Measurements from ENCODE around the gene CCR6. TPM values are rescaled to one million over a fixed set of nuclear protein-coding genes. Genes with fewer than 3 reads are reported as not detected.

The CCR6 gene
- total RNA-seq, 4 donors from 2014 or later: 0.98 to 2.4 (median 1.2) TPM

DNA sequence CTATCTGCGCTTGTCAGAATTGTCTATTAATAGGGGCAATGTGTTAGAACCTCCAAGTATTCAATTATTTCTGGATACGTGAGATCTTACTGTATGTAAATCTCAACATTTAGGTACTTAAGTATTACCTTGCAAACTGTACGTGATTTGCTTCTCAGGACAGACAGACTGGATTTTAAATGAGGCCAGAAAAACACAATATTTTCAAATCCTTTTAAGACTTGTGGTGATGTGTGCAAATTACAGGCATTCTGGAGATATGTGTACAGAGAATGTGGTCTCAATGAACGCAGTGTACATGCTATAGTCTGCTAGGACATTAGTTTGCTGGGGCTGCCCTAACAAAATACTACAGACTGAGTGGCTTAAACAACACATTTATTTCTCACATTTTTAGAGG is 16.9 kb downstream of the CCR6 start:
- H3K4me3 ChIP-seq: no peak overlapping the region
- 92% methylated on average over 4 of the region's 4 CpGs for WGBS
- H3K36me3 ChIP-seq: no peaks in the 10 kb centered on the region
- no peak overlapping the region for H3K27ac ChIP-seq
- H3K27me3 ChIP-seq: peaks cover 18% of the 10 kb centered on the region
- DNase-seq (ENCODE audit: low spot score in 2 of 2): no peak
- H3K9me3 ChIP-seq: no peaks in the 10 kb centered on the region
- TF ChIP-seq POLR2A (IDR thresholded peaks at IDR 0.05) (no peak), EP300 (IDR thresholded peaks at IDR 0.05) (no peak), POLR2AphosphoS5 (IDR thresholded peaks at IDR 0.05) (no peak)
- TF ChIP-seq, protein P1, sequence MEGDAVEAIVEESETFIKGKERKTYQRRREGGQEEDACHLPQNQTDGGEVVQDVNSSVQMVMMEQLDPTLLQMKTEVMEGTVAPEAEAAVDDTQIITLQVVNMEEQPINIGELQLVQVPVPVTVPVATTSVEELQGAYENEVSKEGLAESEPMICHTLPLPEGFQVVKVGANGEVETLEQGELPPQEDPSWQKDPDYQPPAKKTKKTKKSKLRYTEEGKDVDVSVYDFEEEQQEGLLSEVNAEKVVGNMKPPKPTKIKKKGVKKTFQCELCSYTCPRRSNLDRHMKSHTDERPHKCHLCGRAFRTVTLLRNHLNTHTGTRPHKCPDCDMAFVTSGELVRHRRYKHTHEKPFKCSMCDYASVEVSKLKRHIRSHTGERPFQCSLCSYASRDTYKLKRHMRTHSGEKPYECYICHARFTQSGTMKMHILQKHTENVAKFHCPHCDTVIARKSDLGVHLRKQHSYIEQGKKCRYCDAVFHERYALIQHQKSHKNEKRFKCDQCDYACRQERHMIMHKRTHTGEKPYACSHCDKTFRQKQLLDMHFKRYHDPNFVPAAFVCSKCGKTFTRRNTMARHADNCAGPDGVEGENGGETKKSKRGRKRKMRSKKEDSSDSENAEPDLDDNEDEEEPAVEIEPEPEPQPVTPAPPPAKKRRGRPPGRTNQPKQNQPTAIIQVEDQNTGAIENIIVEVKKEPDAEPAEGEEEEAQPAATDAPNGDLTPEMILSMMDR (IDR thresholded peaks at IDR 0.05): no peak
- H3K4me1 ChIP-seq: no peaks in the 10 kb centered on the region

DNA sequence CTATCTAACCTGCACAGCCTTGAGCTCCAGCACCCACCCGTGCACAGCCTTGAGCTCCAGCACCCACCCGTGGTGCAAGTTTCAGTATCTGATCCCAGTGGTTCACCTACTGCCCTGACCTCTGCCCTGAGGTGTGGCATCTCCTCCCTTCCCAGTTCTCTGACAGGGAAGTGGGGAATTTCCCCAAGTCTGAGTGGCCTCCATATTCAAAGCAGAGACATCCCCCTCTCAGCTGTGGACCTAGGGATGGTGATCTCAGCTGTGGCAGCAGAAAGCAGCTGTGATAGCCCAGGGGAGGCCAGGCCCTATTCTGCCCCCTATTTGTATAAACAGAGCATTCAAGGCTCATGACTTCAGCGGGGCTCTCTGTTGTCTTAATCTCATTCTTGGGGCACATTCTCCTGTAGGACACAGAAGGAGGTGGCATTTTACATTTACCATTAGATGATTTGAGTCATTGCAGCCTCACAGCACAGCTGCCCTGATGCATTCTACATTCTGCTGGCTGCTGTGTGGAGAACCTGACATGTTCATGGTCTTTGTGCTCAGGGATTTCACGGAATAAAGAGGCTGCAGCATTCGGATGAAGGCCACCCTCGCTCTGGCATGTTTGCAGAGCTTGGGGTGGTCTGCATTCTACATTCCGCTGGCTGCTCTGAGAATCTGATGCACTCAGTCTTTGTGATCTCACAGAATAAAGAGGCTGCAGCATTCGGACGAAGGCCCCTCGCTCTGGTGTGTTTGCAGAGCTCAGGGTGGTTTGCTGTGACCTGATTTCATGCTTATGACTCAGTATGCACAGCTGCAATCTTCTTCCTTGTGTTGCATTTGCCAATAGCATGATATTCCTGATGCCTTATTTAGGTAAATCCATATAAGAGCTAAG is 17.9 kb downstream of the CCR6 start:
- Histone ChIP-seq H3K4me1 (no peaks in the 10 kb centered on the region), H3K36me3 (no peaks in the 10 kb centered on the region), H3K27me3 (peaks cover 23% of the 10 kb centered on the region), H3K9me3 (no peaks in the 10 kb centered on the region), H3K27ac (no peak overlapping the region), H3K4me3 (no peak overlapping the region)
- TF ChIP-seq POLR2AphosphoS5 (IDR thresholded peaks at IDR 0.05): no peak
- TF ChIP-seq, protein P1 (IDR thresholded peaks at IDR 0.05): no peak
- no peak for TF ChIP-seq EP300 (IDR thresholded peaks at IDR 0.05)
- TF ChIP-seq POLR2A (IDR thresholded peaks at IDR 0.05): no peak
- WGBS: 68% methylated on average over 9 of the region's 10 CpGs
- no peak for DNase-seq (ENCODE audit: low spot score in 2 of 2)

DNA sequence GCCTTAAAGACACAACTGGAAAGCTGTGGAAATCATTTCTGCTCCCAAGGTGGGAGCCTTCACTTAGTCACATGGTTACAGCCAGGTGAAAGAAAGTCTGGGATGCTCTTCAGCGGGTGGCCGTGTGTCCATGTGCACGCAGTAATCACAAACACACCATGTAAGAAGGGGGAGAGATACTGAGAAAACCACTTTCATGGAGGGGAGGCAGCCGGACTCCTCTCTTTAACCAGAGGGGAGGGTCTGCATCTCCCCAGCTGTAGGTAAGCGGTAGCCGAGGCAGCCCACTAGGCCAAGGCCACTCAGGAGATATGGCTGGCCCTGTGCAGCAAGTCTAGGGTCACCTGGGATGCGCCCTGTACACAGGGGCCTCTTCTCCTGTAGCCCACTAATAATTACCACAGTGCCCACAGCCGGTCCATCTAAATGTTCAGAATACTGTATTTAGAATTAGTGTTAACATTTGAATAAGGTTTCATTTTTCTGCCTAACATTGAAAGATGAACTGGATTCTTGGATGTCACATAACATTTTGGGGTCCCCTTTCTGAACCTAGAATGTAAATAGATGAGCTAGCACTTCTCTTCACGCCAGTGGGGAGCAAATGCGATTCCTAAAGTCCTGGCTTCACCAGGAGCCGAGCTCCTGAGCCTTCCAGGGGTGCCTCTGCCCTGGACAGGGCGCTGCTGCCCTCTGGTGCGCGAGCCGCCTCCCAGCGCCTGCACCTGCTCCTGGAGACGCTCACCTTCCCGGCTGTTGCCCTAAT is 19.0 kb downstream of the CCR6 start:
- Histone ChIP-seq H3K27me3 (peaks cover 31% of the 10 kb centered on the region), H3K4me1 (peaks cover 3% of the 10 kb centered on the region), H3K27ac (no peak overlapping the region), H3K36me3 (no peaks in the 10 kb centered on the region), H3K4me3 (no peak overlapping the region), H3K9me3 (no peaks in the 10 kb centered on the region)
- TF ChIP-seq POLR2AphosphoS5 (IDR thresholded peaks at IDR 0.05) (no peak), POLR2A (IDR thresholded peaks at IDR 0.05) (no peak), EP300 (IDR thresholded peaks at IDR 0.05) (no peak)
- TF ChIP-seq, protein P1 (IDR thresholded peaks at IDR 0.05): peak in 1 of 2 donors; percentile 75
- DNase-seq (ENCODE audit: low spot score in 2 of 2): no peak
- WGBS: 40% methylated on average over 18 of the region's 18 CpGs

DNA sequence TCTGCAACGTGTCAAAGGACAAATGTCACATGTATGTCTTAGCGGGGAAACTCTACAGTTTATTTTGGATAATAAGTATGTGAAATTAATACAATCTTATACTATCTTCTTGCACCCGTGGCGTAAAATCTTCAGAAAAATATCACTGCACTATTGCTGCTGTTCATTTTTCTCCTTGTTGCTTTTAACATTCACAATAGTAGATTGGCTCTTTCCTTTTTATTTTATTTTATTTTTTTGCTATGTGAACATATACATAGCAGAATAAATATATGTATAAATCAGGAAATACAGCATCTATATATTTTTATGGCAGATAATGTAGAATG is 19.5 kb downstream of the CCR6 start:
- H3K4me3 ChIP-seq: no peak overlapping the region
- peaks cover 5% of the 10 kb centered on the region for H3K4me1 ChIP-seq
- no peak overlapping the region for H3K27ac ChIP-seq
- 46% methylated on average over 4 of the region's 4 CpGs for WGBS
- no peaks in the 10 kb centered on the region for H3K36me3 ChIP-seq
- TF ChIP-seq POLR2A (IDR thresholded peaks at IDR 0.05) (no peak), POLR2AphosphoS5 (IDR thresholded peaks at IDR 0.05) (no peak), EP300 (IDR thresholded peaks at IDR 0.05) (no peak)
- TF ChIP-seq, protein P1 (IDR thresholded peaks at IDR 0.05): no peak
- DNase-seq (ENCODE audit: low spot score in 2 of 2): no peak
- H3K27me3 ChIP-seq: peaks cover 29% of the 10 kb centered on the region
- no peaks in the 10 kb centered on the region for H3K9me3 ChIP-seq

DNA sequence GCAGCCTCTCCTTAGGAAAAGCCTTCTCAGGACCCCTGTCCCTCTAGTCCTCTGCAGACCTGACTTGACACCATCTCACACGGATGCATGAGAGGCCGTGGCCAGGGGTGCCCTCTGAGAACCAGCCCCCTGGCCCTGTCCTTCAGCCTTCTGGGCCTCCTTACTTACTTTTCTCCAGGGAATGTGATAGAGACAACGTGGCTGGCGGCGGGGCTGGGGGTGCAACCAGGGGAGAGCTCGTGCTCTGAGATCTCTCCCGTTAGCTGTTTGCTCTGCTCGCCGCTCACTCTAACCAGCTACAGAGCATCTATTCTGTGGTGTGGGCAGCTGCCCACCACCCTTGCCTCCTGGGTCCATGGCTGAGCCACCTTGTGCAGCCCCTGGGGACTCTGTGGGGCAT is 20.1 kb downstream of the CCR6 start:
- no peak overlapping the region for H3K27ac ChIP-seq

More for the DNA sequence above, 20.1 kb downstream of the CCR6 start:
- Histone ChIP-seq H3K36me3 (no peaks in the 10 kb centered on the region), H3K27me3 (peaks cover 29% of the 10 kb centered on the region), H3K4me3 (no peak overlapping the region), H3K9me3 (no peaks in the 10 kb centered on the region), H3K4me1 (peaks cover 5% of the 10 kb centered on the region)
- no peak for DNase-seq (ENCODE audit: low spot score in 2 of 2)
- TF ChIP-seq POLR2A (IDR thresholded peaks at IDR 0.05) (no peak), POLR2AphosphoS5 (IDR thresholded peaks at IDR 0.05) (no peak), EP300 (IDR thresholded peaks at IDR 0.05) (no peak)
- TF ChIP-seq, protein P1 (IDR thresholded peaks at IDR 0.05): no peak
- WGBS: 89% methylated on average over 9 of the region's 9 CpGs
